Measurements from ENCODE around the gene GLIS1.

Gene GLIS1

GRCh38 chr1:53481456-53481855 lies 257.5 kb downstream of the GLIS1 start:
- no peak for DNase-seq (ENCODE audit: extremely low spot score)
- CTCF ChIA-PET: no interaction called here
- POLR2A ChIA-PET: no interaction called here
- TF ChIP-seq ZNF384 (IDR thresholded peaks at IDR 0.05) (no peak), CTBP1 (IDR thresholded peaks at IDR 0.05; ENCODE audit: borderline replicate concordance) (no peak), LEF1 (IDR thresholded peaks at IDR 0.05; ENCODE audit: borderline replicate concordance) (no peak), SUZ12 (IDR thresholded peaks at IDR 0.05) (no peak), ARNT (IDR thresholded peaks at IDR 0.05) (no peak), FOXK2 (IDR thresholded peaks at IDR 0.05) (no peak), FOXM1 (IDR thresholded peaks at IDR 0.05; ENCODE audit: borderline replicate concordance) (no peak), TARDBP (IDR thresholded peaks at IDR 0.05) (no peak)

GRCh38 chr1:53480678-53481077 lies 258.3 kb downstream of the GLIS1 start:
- no peak for DNase-seq (ENCODE audit: extremely low spot score)
- TF ChIP-seq L3MBTL2 (conservative IDR thresholded peaks at IDR 0.05) (no peak), TARDBP (IDR thresholded peaks at IDR 0.05) (no peak), LEF1 (IDR thresholded peaks at IDR 0.05; ENCODE audit: borderline replicate concordance) (no peak), BHLHE40 (IDR thresholded peaks at IDR 0.05; ENCODE audit: borderline replicate concordance) (no peak), CTBP1 (IDR thresholded peaks at IDR 0.05; ENCODE audit: borderline replicate concordance) (no peak), HDGF (IDR thresholded peaks at IDR 0.05; ENCODE audit: borderline replicate concordance) (no peak), NFRKB (IDR thresholded peaks at IDR 0.05) (no peak)
- ChIA-PET CTCF (no interaction called here), POLR2A (no interaction called here)

GRCh38 chr1:53478502-53478818 lies 260.5 kb downstream of the GLIS1 start:
- ChIA-PET CTCF (interaction anchor here (0.6 kb wide), 1 partner anchor 34 kb away, joined by 3 read pairs; no protein-coding TSS in a partner anchor), POLR2A (no interaction called here)
- TF ChIP-seq BHLHE40 (IDR thresholded peaks at IDR 0.05; ENCODE audit: borderline replicate concordance) (no peak), TARDBP (IDR thresholded peaks at IDR 0.05) (no peak), HDGF (IDR thresholded peaks at IDR 0.05; ENCODE audit: borderline replicate concordance) (no peak), FOXA1 (IDR thresholded peaks at IDR 0.05) (no peak), LEF1 (IDR thresholded peaks at IDR 0.05; ENCODE audit: borderline replicate concordance) (no peak), NFRKB (IDR thresholded peaks at IDR 0.05) (no peak), SUZ12 (IDR thresholded peaks at IDR 0.05) (no peak), FOXM1 (IDR thresholded peaks at IDR 0.05; ENCODE audit: borderline replicate concordance) (no peak), FOXK2 (IDR thresholded peaks at IDR 0.05) (no peak), L3MBTL2 (conservative IDR thresholded peaks at IDR 0.05) (no peak), SP1 (IDR thresholded peaks at IDR 0.05) (no peak), ZNF384 (IDR thresholded peaks at IDR 0.05) (no peak), PKNOX1 (IDR thresholded peaks at IDR 0.05) (no peak), ARNT (IDR thresholded peaks at IDR 0.05) (no peak), ELF4 (IDR thresholded peaks at IDR 0.05) (no peak), CTBP1 (IDR thresholded peaks at IDR 0.05; ENCODE audit: borderline replicate concordance) (no peak)
- DNase-seq (ENCODE audit: extremely low spot score): no peak

- ChIA-PET CTCF (interaction anchor here (0.6 to 1.2 kb wide), 2 partner anchors 8 to 34 kb away, joined by 3 to 7 read pairs; no protein-coding TSS in a partner anchor), POLR2A (no interaction called here)
- TF ChIP-seq TARDBP (IDR thresholded peaks at IDR 0.05) (no peak), LEF1 (IDR thresholded peaks at IDR 0.05; ENCODE audit: borderline replicate concordance) (no peak), SUZ12 (IDR thresholded peaks at IDR 0.05) (no peak), FOXM1 (IDR thresholded peaks at IDR 0.05; ENCODE audit: borderline replicate concordance) (no peak), BHLHE40 (IDR thresholded peaks at IDR 0.05; ENCODE audit: borderline replicate concordance) (no peak), PKNOX1 (IDR thresholded peaks at IDR 0.05) (no peak), SP1 (IDR thresholded peaks at IDR 0.05) (no peak), ELF4 (IDR thresholded peaks at IDR 0.05) (no peak), FOXA1 (IDR thresholded peaks at IDR 0.05) (no peak), HDGF (IDR thresholded peaks at IDR 0.05; ENCODE audit: borderline replicate concordance) (no peak), CTBP1 (IDR thresholded peaks at IDR 0.05; ENCODE audit: borderline replicate concordance) (no peak), ARNT (IDR thresholded peaks at IDR 0.05) (no peak), ZNF384 (IDR thresholded peaks at IDR 0.05) (no peak), FOXK2 (IDR thresholded peaks at IDR 0.05) (no peak)
- DNase-seq (ENCODE audit: extremely low spot score): no peak
These were observed 261.1 kb downstream of the GLIS1 start for GRCh38 chr1:53477651-53478501.

GRCh38 chr1:53476579-53476978 lies 262.4 kb downstream of the GLIS1 start:
- CTCF ChIA-PET: interaction anchor here (1.2 kb wide), 1 partner anchor 9 kb away, joined by 7 read pairs; no protein-coding TSS in a partner anchor
- DNase-seq (ENCODE audit: extremely low spot score): no peak

More at GRCh38 chr1:53476579-53476978, 262.4 kb downstream of the GLIS1 start:
- POLR2A ChIA-PET: no interaction called here
- no peak for TF ChIP-seq FOXA1 (IDR thresholded peaks at IDR 0.05)
- TF ChIP-seq FOXK2 (IDR thresholded peaks at IDR 0.05): no peak
- TF ChIP-seq BHLHE40 (IDR thresholded peaks at IDR 0.05; ENCODE audit: borderline replicate concordance): no peak
- no peak for TF ChIP-seq FOXM1 (IDR thresholded peaks at IDR 0.05; ENCODE audit: borderline replicate concordance)
- no peak for TF ChIP-seq L3MBTL2 (conservative IDR thresholded peaks at IDR 0.05)
- no peak for TF ChIP-seq LEF1 (IDR thresholded peaks at IDR 0.05; ENCODE audit: borderline replicate concordance)
- TF ChIP-seq ELF4 (IDR thresholded peaks at IDR 0.05): no peak
- no peak for TF ChIP-seq PKNOX1 (IDR thresholded peaks at IDR 0.05)
- no peak for TF ChIP-seq NFRKB (IDR thresholded peaks at IDR 0.05)
- no peak for TF ChIP-seq SUZ12 (IDR thresholded peaks at IDR 0.05)
- TF ChIP-seq SP1 (IDR thresholded peaks at IDR 0.05): no peak
- no peak for TF ChIP-seq ARNT (IDR thresholded peaks at IDR 0.05)
- no peak for TF ChIP-seq HDGF (IDR thresholded peaks at IDR 0.05; ENCODE audit: borderline replicate concordance)
- no peak for TF ChIP-seq CTBP1 (IDR thresholded peaks at IDR 0.05; ENCODE audit: borderline replicate concordance)
- TF ChIP-seq TARDBP (IDR thresholded peaks at IDR 0.05): no peak
- TF ChIP-seq ZNF384 (IDR thresholded peaks at IDR 0.05): no peak
